Ishikawa (cell line): ENCODE data around the gene SLC6A19.

Source experiments
- CEBPB ChIP-seq: IDR thresholded peaks from 2 replicates; pipeline ENCODE4 v1.6.1; 2012
- CREB1 ChIP-seq: IDR thresholded peaks from 2 replicates; pipeline ENCODE4 v1.6.1; 2012; ENCODE audit warnings: low read depth
- EGR1 ChIP-seq: IDR thresholded peaks from 2 replicates; pipeline ENCODE4 v1.6.1; 2012
- EP300 ChIP-seq: IDR thresholded peaks from 2 replicates; pipeline ENCODE4 v1.6.1; 2012; ENCODE audit warnings: borderline replicate concordance
- FOXM1 ChIP-seq: IDR thresholded peaks from 2 replicates; pipeline ENCODE4 v1.6.1; 2012; ENCODE audit warnings: low read depth, borderline replicate concordance
- NFIC ChIP-seq: IDR thresholded peaks from 2 replicates; pipeline ENCODE4 v1.6.1; 2012
- RAD21 ChIP-seq: IDR thresholded peaks from 2 replicates; pipeline ENCODE4 v1.6.1; 2012; ENCODE audit warnings: low read depth
- TAF1 ChIP-seq: IDR thresholded peaks from 2 replicates; pipeline ENCODE4 v1.6.1; 2012; ENCODE audit warnings: low read depth, mild to moderate bottlenecking
- TCF12 ChIP-seq: IDR thresholded peaks from 2 replicates; pipeline ENCODE4 v1.6.1; 2012; ENCODE audit warnings: low read depth
- TEAD4 ChIP-seq: IDR thresholded peaks from 2 replicates; pipeline ENCODE4 v1.6.1; 2012
- YY1 ChIP-seq: IDR thresholded peaks from 2 replicates; pipeline ENCODE4 v1.6.1; 2012; ENCODE audit warnings: low read depth
- ZBTB7A ChIP-seq: IDR thresholded peaks from 2 replicates; pipeline ENCODE4 v1.6.1; 2012; ENCODE audit warnings: low read depth
- TF ChIP-seq, protein P1 (sequence below): IDR thresholded peaks from 2 replicates; pipeline ENCODE4 v1.6.1; 2012
- TF ChIP-seq, protein P2 (sequence below): IDR thresholded peaks from 2 replicates; pipeline ENCODE4 v1.6.1; 2012; ENCODE audit warnings: low read depth, mild to moderate bottlenecking
- TF ChIP-seq, protein P3 (sequence below): IDR thresholded peaks from 2 replicates; pipeline ENCODE4 v1.6.1; 2012

Gene SLC6A19

DNA sequence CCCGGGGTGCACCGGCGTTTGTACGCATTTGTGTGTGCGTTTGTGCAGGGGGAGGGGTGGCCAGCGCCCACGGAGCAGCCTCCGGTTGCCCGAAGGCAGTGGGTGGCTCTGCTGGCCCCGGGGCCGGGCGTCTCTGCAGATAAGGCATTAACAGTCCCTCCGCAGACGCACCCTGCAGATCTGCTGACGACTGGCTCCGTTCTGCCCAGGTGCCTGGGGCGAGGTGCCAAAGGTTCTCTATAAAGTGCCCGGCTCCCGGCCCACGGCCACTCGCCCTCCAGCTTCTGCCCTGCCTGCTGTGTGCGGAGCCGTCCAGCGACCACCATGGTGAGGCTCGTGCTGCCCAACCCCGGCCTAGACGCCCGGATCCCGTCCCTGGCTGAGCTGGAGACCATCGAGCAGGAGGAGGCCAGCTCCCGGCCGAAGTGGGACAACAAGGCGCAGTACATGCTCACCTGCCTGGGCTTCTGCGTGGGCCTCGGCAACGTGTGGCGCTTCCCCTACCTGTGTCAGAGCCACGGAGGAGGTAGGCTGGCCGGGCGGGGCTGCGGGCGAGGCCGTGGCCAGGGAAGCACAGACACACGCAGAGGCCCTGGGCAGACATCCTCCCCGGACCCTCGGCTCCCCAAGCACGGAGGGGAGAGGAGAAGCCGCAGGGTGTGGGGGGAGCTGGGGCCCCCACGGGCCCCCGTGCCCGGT, at the start of gene SLC6A19:
Gene SLC6A19 (plus strand): TSS at position 269 of the 699 bp plus-strand sequence. CDS start 56 bp downstream, at position 325.
- TF ChIP-seq ZBTB7A (no peak), EGR1 (no peak), TCF12 (no peak), FOXM1 (no peak), YY1 (no peak), TAF1 (no peak), CREB1 (no peak), NFIC (no peak), CEBPB (no peak), RAD21 (no peak), EP300 (no peak)
- TF ChIP-seq, protein P1, sequence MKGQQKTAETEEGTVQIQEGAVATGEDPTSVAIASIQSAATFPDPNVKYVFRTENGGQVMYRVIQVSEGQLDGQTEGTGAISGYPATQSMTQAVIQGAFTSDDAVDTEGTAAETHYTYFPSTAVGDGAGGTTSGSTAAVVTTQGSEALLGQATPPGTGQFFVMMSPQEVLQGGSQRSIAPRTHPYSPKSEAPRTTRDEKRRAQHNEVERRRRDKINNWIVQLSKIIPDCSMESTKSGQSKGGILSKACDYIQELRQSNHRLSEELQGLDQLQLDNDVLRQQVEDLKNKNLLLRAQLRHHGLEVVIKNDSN: no peak
- TF ChIP-seq, protein P2, sequence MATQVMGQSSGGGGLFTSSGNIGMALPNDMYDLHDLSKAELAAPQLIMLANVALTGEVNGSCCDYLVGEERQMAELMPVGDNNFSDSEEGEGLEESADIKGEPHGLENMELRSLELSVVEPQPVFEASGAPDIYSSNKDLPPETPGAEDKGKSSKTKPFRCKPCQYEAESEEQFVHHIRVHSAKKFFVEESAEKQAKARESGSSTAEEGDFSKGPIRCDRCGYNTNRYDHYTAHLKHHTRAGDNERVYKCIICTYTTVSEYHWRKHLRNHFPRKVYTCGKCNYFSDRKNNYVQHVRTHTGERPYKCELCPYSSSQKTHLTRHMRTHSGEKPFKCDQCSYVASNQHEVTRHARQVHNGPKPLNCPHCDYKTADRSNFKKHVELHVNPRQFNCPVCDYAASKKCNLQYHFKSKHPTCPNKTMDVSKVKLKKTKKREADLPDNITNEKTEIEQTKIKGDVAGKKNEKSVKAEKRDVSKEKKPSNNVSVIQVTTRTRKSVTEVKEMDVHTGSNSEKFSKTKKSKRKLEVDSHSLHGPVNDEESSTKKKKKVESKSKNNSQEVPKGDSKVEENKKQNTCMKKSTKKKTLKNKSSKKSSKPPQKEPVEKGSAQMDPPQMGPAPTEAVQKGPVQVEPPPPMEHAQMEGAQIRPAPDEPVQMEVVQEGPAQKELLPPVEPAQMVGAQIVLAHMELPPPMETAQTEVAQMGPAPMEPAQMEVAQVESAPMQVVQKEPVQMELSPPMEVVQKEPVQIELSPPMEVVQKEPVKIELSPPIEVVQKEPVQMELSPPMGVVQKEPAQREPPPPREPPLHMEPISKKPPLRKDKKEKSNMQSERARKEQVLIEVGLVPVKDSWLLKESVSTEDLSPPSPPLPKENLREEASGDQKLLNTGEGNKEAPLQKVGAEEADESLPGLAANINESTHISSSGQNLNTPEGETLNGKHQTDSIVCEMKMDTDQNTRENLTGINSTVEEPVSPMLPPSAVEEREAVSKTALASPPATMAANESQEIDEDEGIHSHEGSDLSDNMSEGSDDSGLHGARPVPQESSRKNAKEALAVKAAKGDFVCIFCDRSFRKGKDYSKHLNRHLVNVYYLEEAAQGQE: no peak
- TF ChIP-seq, protein P3, sequence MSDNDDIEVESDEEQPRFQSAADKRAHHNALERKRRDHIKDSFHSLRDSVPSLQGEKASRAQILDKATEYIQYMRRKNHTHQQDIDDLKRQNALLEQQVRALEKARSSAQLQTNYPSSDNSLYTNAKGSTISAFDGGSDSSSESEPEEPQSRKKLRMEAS: no peak

DNA sequence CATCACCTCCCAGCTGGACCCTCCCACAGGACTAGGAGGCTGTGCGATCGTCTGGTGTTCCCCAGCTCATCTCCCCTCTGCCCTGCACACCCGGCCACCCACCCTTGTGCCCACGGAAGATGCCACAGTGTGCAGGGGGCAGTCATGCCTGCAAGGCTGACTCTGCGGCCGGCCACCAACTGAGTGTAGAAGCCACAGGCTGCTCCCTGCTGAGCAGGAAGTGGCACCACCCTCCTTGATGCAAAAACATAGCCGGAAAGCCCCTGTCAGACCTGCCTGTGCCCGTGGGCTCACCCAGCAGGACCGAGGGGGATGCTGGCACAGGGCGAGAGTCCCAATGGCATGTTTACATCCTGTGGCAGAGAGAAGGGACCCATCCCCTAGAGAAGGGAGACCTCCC, 49.2 kb upstream of the SLC6A19 start:
- TF ChIP-seq, protein P1: no peak
- TF ChIP-seq EGR1 (no peak), NFIC (no peak), ZBTB7A (no peak), YY1 (no peak), EP300 (no peak), RAD21 (no peak)
- TF ChIP-seq, protein P2: no peak

DNA sequence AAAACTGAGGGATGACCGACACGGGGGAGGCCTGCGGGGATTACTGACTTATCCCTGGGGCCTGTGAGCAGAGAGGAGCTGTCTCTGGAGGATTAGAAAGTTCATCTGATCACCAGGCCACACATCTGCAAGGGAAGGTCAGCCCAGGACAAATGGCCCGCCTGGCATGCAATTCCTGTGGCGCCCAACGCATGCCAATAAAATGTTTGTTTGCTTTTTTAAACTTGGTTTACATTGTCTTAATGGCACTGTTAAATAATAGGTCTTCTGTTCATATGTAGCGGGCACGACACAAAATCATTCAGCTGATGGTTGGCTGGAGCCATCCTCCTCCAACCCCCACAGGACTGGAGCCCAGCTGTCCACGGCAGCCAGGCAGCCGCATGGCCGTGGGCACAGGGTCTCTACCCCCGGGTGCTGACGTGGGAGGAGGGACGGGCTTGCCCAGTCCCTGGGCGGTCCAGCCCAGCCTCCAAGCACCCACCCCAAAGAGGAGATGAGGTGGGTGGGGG, 48.6 kb upstream of the SLC6A19 start:
- no peak for TF ChIP-seq NFIC
- TF ChIP-seq TEAD4: no peak
- TF ChIP-seq, protein P2: no peak
- TF ChIP-seq TAF1: no peak
- 0 out of 2 replicates have a peak, but pooled peaks have one; percentile 41 for TF ChIP-seq ZBTB7A

DNA sequence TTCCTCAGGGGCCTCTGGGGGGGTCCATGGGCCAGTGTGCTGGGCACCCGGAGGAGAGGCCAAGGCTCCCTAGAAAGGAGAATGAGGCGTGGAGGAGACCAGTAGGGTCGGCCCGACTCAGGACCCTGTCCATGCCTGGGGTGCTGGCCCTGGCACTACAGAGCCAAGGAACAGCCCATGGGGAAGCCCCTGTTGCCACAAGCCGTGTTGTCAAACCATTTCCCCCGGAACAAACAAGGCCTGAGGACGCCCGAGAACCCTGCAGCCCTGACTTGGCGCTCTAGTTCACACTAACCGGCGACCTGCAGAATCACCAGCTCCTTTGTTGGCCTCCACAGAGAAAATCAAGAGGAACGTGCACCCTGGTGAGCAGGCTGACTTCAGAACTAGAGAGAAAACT, 48.0 kb upstream of the SLC6A19 start:
- TF ChIP-seq CREB1: no peak
- no peak for TF ChIP-seq YY1
- TF ChIP-seq ZBTB7A: no peak
- TF ChIP-seq, protein P1: no peak
- no peak for TF ChIP-seq NFIC
- TF ChIP-seq EGR1: no peak
- TF ChIP-seq TEAD4: no peak
- no peak for TF ChIP-seq TCF12
- TF ChIP-seq, protein P2: no peak
- TF ChIP-seq CEBPB: no peak
- TF ChIP-seq FOXM1: no peak
- TF ChIP-seq RAD21: no peak
- no peak for TF ChIP-seq EP300
- no peak for TF ChIP-seq TAF1
- TF ChIP-seq, protein P3: no peak
